HG03066 (cell line): ENCODE results near the gene CFB.
A peak's percentile ranks its signal among the peaks of the same experiment; 100 is the strongest.

Experiments used
- ATAC-seq: cut with Tn5 transposase; IDR thresholded peaks from one replicate; pipeline ENCODE4 v1.9.1; 2021; ENCODE audit warnings: low read depth; ENCODE audit not compliant: unreplicated experiment

Gene CFB

DNA sequence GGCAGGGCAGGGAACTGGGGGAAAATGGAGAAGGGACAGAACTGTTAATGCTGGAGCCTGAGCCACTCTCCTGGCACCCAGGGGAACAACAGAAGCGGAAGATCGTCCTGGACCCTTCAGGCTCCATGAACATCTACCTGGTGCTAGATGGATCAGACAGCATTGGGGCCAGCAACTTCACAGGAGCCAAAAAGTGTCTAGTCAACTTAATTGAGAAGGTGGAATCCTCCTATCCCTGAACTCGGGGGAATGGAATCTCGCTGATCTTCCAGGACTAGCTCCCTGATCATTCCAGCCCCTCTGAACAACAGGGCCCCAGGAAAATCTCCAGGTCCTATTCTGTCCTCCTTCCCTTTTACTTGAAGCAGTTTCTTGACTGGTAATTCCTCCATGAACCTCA, 2.0 kb downstream of the CFB start:
- no peak for ATAC-seq

DNA sequence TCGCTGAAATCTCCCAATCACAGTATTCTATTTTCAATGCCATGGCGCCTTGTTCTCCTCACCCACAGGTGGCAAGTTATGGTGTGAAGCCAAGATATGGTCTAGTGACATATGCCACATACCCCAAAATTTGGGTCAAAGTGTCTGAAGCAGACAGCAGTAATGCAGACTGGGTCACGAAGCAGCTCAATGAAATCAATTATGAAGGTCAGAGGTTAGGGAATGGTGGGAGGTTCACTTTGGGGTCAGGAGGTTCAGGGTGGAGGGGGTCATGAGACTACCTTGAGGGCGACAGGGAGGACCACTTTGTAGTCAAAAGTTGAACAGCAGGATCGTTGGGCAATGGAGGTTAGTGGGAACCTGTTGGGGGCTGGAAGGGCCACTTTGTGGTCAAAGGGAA, 2.4 kb downstream of the CFB start:
- ATAC-seq = no peak

DNA sequence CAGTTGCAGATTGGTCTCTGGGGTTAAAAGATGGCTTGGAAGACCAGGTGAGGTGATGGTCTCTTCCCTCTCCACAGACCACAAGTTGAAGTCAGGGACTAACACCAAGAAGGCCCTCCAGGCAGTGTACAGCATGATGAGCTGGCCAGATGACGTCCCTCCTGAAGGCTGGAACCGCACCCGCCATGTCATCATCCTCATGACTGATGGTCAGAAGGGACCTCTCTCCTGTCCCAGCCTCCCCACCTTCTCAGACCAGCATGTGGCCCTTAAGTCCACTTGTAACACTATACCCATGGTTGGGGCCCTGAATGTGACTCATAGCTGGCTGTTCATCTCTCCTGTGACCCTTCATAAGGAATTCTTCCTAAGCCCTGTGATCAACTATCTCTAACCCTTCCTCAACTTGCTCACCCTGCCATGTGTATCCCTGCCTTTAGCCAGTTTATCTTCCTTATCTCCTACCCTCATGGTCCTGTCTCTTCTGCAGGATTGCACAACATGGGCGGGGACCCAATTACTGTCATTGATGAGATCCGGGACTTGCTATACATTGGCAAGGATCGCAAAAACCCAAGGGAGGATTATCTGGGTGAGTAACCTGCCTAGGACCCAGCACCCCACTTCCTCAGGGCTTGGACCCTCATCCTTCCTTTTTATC, 3.0 kb downstream of the CFB start:
- no peak for ATAC-seq

DNA sequence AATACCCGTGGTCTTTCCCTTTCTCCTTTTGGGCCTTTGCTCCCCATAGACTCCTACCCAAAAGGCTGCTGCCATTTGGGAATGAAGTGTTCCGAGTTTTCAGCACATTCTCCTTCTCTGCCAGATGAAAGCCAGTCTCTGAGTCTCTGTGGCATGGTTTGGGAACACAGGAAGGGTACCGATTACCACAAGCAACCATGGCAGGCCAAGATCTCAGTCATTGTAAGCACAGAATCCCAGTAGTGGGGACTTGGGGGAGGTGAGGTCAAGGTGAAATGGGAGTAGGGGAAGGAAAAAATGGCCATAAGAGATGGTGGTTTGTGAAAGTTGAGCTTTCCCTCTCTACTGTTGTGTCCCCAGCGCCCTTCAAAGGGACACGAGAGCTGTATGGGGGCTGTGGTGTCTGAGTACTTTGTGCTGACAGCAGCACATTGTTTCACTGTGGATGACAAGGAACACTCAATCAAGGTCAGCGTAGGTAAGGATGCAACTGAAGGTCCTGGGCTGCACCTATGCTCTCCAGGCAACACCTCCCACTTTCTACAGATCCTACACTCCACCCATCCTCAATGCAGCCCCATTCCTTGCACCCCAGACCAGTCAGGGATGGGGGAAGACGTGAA, 4.1 kb downstream of the CFB start:
- no peak for ATAC-seq

DNA sequence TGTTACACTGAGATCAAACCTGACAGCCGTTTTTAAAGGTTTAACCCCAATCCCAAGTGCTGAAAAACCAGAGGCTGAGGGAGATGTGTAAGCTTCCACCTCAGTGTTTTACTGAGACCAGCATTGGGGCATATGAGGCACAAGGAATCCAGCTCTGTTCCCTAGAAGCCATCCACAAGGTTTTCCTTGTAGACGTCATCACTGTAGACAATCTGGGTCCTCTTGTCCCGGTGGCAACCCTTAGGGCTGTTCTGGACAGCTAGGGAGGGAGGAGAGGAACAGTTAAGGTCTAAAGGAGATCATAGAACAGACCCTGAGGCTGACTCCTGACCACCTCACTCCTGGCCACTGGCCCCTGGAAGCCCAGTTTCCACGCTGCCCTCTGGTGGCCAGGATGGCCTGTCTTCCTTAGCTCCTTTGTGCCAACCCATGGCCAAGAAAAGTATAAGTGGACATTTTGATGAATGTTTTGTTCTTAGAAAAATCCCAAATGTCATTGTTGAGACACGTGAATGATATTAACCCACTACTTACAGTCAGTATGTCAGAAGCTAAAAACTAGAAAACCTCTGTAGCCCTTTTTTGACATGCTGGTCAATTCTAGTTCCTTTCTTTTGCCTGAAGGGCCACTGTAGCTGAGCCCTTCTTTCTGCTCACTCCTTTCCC, 6.4 kb downstream of the CFB start:
- ATAC-seq = no peak

DNA sequence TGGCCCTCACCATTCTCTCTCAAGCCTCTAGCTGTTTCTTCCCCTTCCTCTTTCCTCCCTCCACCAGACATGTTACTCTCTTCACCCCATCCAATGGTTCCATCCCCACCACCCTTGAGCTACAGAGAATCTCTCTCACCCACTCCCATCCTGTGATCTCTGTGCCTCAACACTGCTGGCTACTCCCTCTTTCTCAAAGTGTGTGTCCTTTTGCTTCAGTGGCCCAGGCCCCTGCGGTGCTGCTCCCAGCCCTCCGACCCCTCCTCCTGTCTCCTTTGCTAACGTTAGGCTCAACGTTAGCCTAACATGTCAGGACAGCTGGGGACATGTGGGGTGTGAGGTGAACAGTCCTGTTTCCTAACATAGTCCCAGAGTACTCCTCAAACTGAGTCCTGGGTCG, 7.0 kb downstream of the CFB start:
- no peak for ATAC-seq

DNA sequence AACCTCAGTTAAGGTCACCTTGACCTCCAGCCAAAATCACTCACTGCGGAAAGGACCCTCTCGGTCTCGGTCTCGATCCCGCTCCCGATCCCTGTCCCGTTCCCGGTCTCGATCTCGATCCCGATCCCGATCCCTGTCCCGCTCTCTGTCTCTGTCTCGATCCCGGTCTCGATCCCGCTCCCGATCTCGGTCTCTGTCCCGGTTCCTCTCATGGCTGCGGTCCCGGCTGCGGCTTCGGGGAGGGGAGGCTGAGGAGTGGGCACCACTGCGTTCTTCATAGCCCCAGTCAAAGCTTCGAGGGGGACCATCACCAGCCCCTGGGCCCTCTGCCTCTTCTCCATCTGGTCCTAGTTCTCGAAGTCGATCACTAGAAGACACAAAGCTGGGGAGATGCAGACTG, 8.6 kb downstream of the CFB start:
- no peak for ATAC-seq

DNA sequence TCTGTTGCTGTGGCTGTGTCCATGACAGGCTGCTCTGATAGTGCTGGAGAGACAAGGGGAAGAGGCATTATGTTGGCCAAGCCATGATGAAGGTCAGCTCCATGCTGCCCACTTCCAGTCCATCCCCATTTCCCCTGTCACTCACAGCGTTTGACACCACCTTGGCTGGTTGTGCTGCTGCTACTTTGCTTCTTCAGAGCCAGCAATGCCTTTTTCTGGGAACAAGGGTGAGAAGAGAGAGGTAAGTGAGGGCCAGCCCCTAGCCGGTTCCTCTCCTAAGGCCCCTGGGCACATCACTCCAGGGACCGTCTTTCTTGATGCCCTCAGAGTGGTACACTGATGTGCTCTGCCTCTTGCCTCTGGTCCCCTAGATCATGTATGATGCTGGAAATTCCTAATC, 10.9 kb downstream of the CFB start:
- no peak for ATAC-seq

DNA sequence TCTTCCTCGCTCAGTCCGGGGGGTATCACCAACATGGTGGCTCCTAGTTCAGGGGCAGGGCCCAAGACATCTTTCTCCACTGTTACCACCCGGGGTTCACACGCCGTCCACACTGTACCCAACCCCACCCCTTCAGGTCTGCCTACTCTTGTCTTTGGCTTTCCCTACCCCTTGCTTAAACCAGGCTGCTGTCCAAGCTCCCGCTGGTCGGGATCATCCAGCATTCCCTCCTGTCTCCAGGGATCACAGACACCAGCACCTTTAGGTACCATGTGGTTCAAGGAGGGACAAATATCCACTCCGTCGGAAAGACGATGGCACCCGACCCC, 12.5 kb downstream of the CFB start:
- ATAC-seq = peak; percentile 5

DNA sequence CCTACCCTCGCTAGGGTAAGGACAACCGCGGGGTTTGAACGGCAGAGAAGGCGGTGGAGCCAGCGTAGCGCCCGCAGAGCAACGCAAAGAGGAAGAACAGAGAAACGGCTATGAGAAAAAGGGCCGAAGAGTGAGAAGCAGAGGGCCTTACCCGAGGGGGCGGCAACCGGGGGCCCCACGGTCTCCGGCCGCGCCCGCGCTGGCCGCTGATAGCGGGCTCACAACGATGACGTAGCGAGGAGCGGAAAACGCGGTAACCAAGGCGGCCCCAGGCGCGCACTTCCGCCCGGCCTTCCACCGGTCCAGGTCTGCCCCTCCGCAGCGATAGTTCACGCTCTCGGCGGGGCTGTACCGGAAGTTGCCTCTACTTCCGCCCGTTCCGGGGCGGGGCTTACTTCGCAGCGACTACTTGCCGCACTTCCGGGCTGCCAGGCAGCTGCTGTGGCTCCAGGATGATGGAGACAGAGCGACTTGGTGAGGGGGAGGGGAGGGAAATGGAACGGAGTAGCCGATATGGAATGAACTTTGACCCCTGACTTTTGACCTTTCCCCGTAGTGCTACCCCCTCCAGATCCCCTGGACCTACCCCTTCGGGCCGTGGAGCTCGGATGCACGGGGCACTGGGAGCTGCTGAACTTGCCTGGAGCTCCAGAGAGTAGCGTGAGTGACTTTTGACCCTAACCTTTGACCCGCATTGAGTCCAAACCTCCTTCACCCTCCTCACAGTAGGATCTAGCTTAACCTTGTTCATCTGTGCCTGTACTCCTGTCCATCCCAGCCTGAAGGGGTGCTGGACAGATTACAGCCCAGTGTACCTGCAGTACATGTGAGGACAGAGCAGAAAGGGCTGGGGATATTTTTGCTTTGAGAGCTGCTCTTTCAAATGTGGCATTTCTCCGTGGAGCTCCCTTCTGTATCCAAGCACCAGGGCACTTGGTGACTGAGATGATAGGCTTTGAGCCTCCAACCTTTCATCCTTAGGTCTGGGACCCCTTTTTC, 13.1 kb downstream of the CFB start, which contains the start of the genes NELFE and SKIC2:
NELFE (minus strand) TSS at position 231 of the 999 bp plus-strand sequence. CDS start 525 bp downstream, outside the sequence.
SKIC2 (plus strand) TSS at position 435 of the 999 bp plus-strand sequence; CDS start at position 453, 18 bp downstream.
- ATAC-seq = peak; percentile 98

DNA sequence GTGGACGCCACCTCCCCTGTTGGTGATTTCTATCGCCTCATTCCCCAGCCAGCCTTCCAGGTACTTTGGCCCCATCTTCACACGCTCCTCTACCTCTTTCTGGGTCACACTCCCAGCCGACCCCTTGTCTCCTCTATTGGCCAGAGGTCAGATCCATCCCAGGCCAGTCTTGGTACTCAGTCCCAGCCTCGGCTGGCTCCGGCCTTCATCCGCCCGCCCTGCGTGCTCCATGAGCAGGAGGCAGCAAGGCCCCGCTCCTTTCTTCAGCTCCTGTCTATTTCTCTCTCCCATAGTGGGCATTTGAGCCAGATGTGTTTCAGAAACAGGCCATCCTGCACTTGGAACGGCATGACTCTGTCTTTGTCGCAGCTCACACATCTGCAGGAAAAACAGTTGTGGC, 15.7 kb downstream of the CFB start:
- ATAC-seq = no peak

DNA sequence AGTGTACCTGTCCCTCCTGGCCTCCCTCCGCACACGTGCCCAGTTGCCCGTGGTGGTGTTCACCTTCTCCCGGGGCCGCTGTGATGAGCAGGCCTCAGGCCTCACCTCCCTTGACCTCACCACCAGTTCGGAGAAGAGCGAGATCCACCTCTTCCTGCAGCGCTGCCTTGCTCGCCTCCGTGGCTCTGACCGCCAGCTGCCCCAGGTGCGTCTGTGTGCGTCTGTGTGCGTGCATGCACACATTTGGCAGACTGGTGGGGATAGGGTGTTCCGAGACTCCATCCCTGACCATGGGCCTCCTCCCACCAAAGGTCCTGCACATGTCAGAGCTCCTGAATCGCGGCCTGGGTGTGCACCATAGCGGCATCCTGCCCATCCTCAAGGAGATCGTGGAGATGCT, 18.0 kb downstream of the CFB start:
- no peak for ATAC-seq

DNA sequence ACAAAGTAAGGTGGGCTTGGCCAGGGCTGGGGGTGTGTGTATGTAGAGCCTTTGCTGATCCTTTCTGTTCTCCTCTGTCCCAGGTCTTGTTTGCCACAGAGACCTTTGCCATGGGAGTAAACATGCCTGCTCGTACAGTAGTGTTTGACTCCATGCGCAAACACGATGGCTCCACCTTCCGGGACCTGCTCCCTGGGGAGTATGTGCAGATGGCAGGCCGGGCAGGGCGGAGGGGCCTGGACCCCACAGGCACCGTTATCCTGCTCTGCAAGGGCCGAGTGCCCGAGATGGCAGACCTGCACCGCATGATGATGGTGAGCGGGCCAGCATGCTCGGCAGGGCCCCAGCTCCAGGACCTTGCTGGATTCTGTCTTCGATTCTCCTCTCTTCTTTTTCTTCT, 19.8 kb downstream of the CFB start:
- ATAC-seq = no peak

DNA sequence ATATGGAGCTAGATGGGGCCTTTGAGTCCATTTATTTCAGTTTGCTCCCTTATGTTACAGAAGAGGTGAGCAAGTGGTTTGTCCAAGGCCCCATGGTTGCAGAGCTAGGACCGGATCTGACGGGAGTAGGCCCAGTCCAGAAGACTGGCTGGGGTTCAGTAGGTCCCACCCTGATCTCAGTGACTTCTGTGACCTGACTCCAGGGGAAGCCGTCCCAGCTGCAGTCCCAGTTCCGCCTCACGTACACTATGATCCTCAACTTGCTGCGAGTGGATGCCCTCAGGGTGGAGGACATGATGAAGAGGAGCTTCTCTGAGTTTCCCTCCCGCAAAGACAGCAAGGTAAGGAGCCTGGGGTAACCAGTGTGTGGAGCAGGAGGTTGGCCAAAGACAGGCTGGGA, 20.6 kb downstream of the CFB start:
- ATAC-seq = no peak

DNA sequence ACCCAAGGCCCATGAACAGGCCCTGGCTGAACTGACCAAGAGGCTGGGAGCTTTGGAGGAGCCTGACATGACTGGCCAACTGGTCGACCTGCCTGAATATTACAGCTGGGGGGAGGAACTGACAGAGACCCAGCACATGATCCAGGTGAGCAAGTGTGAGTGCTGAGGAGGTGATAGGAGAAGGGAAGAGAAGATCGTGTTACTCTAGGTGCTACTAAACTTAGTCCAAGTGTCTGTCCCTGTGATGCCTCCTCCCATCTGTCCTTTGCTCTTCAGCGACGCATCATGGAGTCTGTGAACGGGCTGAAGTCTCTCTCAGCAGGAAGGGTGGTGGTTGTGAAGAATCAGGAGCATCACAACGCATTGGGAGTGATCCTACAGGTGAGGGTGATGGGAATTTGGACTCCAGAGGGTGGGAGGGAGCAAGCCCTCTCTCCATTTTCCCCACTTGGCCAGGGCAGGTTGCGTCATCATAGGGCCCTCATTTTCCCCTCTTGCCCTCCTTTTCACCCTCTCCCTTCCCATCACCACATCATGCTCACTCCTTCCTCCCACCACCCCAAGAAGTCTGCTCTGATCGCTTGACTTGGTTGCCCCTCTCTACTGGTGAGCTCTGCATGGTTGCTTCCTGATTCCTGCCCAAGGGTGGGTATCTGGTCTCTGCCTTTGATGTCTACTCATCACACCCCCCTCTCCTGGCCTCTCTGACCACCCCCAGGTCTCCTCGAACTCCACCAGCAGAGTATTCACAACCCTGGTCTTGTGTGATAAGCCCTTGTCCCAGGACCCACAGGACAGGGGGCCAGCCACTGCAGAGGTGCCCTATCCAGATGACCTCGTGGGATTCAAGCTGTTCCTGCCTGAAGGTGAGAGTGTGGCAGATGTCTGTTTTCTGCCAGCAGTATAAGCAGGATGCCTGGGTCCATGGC, 21.4 kb downstream of the CFB start:
- ATAC-seq = no peak

DNA sequence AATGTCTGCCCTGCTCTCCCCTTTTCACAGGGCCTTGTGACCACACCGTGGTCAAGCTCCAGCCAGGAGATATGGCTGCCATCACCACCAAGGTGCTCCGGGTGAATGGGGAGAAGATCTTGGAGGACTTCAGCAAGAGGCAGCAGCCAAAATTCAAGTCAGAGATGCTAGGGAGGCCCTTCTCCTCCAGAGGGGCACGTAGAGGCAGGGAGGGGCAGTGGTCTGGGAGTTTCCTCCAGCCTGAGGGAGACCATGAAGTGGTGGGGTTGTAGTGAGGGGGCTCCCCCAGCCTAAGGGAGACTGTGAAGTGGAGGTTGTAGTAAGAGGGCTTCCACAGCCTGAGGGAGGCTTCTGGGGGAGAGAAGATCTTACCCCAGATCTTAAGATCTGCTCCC, 22.0 kb downstream of the CFB start:
- ATAC-seq = no peak

DNA sequence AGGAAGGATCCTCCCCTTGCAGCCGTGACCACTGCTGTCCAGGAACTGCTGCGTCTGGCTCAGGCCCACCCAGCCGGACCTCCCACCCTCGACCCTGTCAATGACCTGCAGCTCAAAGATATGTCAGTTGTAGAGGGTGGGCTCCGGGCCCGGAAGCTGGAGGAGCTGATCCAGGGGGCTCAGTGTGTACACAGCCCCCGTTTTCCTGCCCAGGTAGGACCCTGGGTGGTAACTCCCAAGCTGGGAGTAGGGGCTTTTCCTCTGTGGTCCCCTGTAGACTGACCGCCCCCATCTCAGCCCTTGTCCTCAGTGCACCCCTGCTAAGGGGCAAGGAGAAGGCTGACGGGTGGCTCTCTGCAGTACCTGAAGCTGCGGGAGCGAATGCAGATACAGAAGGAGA, 22.4 kb downstream of the CFB start:
- ATAC-seq = no peak

DNA sequence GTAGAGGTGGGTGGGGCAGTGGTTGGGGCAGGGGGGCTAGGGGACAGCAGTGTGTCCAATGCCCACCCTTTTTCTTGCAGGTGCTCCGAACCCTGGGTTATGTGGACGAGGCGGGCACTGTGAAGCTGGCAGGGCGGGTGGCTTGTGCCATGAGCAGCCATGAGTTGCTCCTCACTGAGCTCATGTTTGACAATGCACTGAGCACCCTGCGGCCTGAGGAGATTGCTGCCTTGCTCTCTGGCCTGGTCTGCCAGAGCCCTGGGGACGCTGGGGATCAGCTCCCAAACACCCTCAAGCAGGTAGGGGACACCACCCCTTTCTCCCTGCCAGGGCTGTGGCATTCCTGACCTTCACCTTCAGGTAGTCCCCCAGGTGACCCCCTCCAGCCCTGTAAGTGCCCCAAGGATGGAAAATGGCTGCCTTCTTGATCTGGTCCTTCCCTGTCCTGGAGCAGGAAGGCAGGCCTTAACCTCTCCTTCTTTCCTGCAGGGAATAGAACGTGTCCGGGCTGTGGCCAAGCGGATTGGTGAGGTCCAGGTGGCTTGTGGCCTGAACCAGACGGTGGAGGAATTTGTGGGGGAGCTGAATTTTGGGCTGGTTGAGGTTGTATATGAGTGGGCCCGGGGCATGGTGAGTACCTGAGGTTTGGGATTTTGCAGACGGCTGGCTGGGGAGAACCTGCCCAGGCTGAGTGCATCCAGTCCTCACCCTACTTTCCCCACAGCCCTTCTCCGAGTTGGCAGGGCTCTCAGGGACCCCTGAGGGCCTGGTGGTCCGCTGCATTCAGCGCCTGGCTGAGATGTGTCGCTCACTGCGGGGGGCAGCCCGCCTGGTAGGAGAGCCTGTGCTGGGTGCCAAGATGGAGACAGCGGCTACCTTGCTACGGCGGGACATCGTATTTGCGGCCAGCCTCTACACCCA, 23.2 kb downstream of the CFB start:
- ATAC-seq = no peak
